PC-3 (cell line): ENCODE results near the gene PCDH9.

ENCODE experiments used
- CTCF ChIP-seq: fragments of 300-600 bp; sonication (generic); conservative IDR thresholded peaks from 2 replicates; pipeline ENCODE4 v1.5.1; 2017; ENCODE audit warnings: antibody characterized with exemption, low read depth, mild to moderate bottlenecking, low read length
- EZH2 ChIP-seq: fragments of 300-600 bp; sonication (generic); IDR thresholded peaks from one replicate; pipeline ENCODE4 v1.6.1; 2017; ENCODE audit warnings: antibody characterized with exemption, mild to moderate bottlenecking, low read length; ENCODE audit not compliant: unreplicated experiment

- TF ChIP-seq CTCF (no peak), EZH2 (no peak)
These were observed 400.3 kb downstream of the PCDH9 start for GRCh38 chr13:66829803-66830202.
